ENCODE measurements around the gene DPP9. TPM values are rescaled to one million over a fixed set of nuclear protein-coding genes. Genes with fewer than 3 reads are reported as not detected.

DPP9 gene
- total RNA-seq: 70.6 and 71.8 TPM in 2 replicates

GRCh38 chr19:4723595-4724514 lies at the start of gene DPP9:
Gene DPP9, minus strand, starts transcription at chr19:4723842. Its CDS starts 3,936 bp downstream, at chr19:4719906.

GRCh38 chr19:4669723-4670480 lies 53.7 kb downstream of the DPP9 start, which contains the start of gene MYDGF:
Gene MYDGF, minus strand, starts transcription at chr19:4670342. Its CDS starts 8 bp downstream, at chr19:4670334.

GRCh38 chr19:4638828-4639530 lies 84.7 kb downstream of the DPP9 start, which contains the start of gene TNFAIP8L1:
Gene TNFAIP8L1, plus strand, starts transcription at chr19:4639516. Its CDS starts 12,354 bp downstream, at chr19:4651870.

Other genes starting within 250 kb of the DPP9 start
- 0.15 and 0.17 TPM in 2 replicates for gene PLIN4, start 205.4 kb downstream of the DPP9 start, total RNA-seq
- not detected in 2 replicates for gene PLIN5, start 188.6 kb downstream of the DPP9 start, total RNA-seq
- gene LRG1, start 183.8 kb downstream of the DPP9 start, total RNA-seq: not detected in 2 replicates
- gene SEMA6B, start 164.2 kb downstream of the DPP9 start, total RNA-seq: 0.45 and 0.67 TPM in 2 replicates
- 5.4 and 6.5 TPM in 2 replicates for gene TNFAIP8L1, start 84.3 kb downstream of the DPP9 start, total RNA-seq
- gene MYDGF, start 53.5 kb downstream of the DPP9 start, total RNA-seq: 148 and 163 TPM in 2 replicates
- 10.0 and 10.9 TPM in 2 replicates for gene FEM1A, start 67.9 kb upstream of the DPP9 start, total RNA-seq
- 2.7 and 3.0 TPM in 2 replicates for gene TICAM1, start 107.9 kb upstream of the DPP9 start, total RNA-seq
- gene PLIN3, start 143.8 kb upstream of the DPP9 start, total RNA-seq: 178 and 217 TPM in 2 replicates
- not detected in 2 replicates for gene ARRDC5, start 179.1 kb upstream of the DPP9 start, total RNA-seq
- 98.0 and 99.6 TPM in 2 replicates for gene UHRF1, start 185.7 kb upstream of the DPP9 start, total RNA-seq
- 9.2 and 9.6 TPM in 2 replicates for gene KDM4B, start 245.3 kb upstream of the DPP9 start, total RNA-seq

Measured in bronchus fibroblast of lung (primary cell).